ENCODE measurements around the gene NDUFAF3. TPM values are rescaled to one million over a fixed set of nuclear protein-coding genes. Genes with fewer than 3 reads are reported as not detected.

The NDUFAF3 gene
- total RNA-seq, 4 donors from 2014 or later = 50.8 to 88.1 (median 54.1) TPM

- peaks cover 3 to 27% (median 11%) of the 10 kb centered on the region in 3 donors for H3K36me3 ChIP-seq
- intact Hi-C loops (cut with DNase I) = no loop called here
- no peak for DNase-seq
- peak overlapping the region; percentile 59 to 96 (median 75) for H3K4me3 ChIP-seq
- H3K27me3 ChIP-seq = no peaks in the 10 kb centered on the region
- no peak for TF ChIP-seq CTCF (IDR thresholded peaks at IDR 0.05)
- TF ChIP-seq POLR2A (IDR thresholded peaks at IDR 0.05) = no peak
- 10 to 24% methylated on average over 4 to 5 of the region's 21 CpGs for WGBS, 2 donors
- H3K9me3 ChIP-seq = no peaks in the 10 kb centered on the region
- H3K27ac ChIP-seq = peak overlapping the region; percentile 81 to 98 (median 88)
- peaks cover 14 to 47% (median 22%) of the 10 kb centered on the region in 3 donors for H3K4me1 ChIP-seq
Measured at GRCh38 chr3:48989126-48989795, 32.7 kb upstream of the NDUFAF3 start.

GRCh38 chr3:48989796-48990635 lies 31.9 kb upstream of the NDUFAF3 start, which contains the start of gene P4HTM:
TSS of gene P4HTM (plus strand) at chr3:48990241. CDS start at chr3:48990257, 16 bp downstream.
- TF ChIP-seq POLR2A (IDR thresholded peaks at IDR 0.05) (peak in 2 of 4 donors; percentile 44 to 53), CTCF (IDR thresholded peaks at IDR 0.05) (peak in 4 of 6 experiments; percentile 5 to 22 (median 12))
- Histone ChIP-seq H3K9me3 (no peaks in the 10 kb centered on the region), H3K27me3 (no peaks in the 10 kb centered on the region), H3K27ac (peak within 1 kb of the TSS; percentile 81 to 98 (median 88)), H3K4me1 (peaks cover 14 to 47% (median 22%) of the 10 kb centered on the region in 3 donors), H3K4me3 (peak within 1 kb of the TSS; percentile 59 to 96 (median 75)), H3K36me3 (peaks cover 0 to 23% (median 7%) of the 10 kb centered on the region in 3 donors)
- intact Hi-C loops (cut with DNase I) = no loop called here
- no peak for DNase-seq
- 0% methylated on average over 4 to 6 of the region's 91 CpGs for WGBS, 2 donors

GRCh38 chr3:48990636-48991469 lies 31.1 kb upstream of the NDUFAF3 start:
- no peak for DNase-seq
- Histone ChIP-seq H3K27me3 (no peaks in the 10 kb centered on the region), H3K27ac (peak overlapping the region; percentile 81 to 98 (median 88)), H3K4me1 (peaks cover 14 to 47% (median 22%) of the 10 kb centered on the region in 3 donors), H3K9me3 (no peaks in the 10 kb centered on the region), H3K36me3 (peaks cover 0 to 22% (median 0%) of the 10 kb centered on the region in 3 donors), H3K4me3 (peak overlapping the region; percentile 59 to 96 (median 75))
- TF ChIP-seq POLR2A (IDR thresholded peaks at IDR 0.05) = no peak
- no peak for TF ChIP-seq CTCF (IDR thresholded peaks at IDR 0.05)
- intact Hi-C loops (cut with DNase I) = no loop called here
- 9 to 11% methylated on average over 5 to 24 of the region's 40 CpGs for WGBS, 2 donors

- Histone ChIP-seq H3K36me3 (peaks cover 0 to 20% (median 0%) of the 10 kb centered on the region in 3 donors), H3K27ac (peak overlapping the region in 1 of 4 donors; percentile 90), H3K27me3 (no peaks in the 10 kb centered on the region), H3K4me3 (peak overlapping the region in 2 of 4 donors; percentile 91 to 96), H3K4me1 (peaks cover 14 to 47% (median 22%) of the 10 kb centered on the region in 3 donors), H3K9me3 (no peaks in the 10 kb centered on the region)
- no peak for DNase-seq
- TF ChIP-seq POLR2A (IDR thresholded peaks at IDR 0.05) = no peak
- TF ChIP-seq CTCF (IDR thresholded peaks at IDR 0.05) = no peak
- intact Hi-C loops (cut with DNase I) = no loop called here
- WGBS, 2 donors = 64 to 70% methylated on average over 4 to 5 of the region's 5 CpGs
Measured at GRCh38 chr3:48991851-48992545, 29.9 kb upstream of the NDUFAF3 start.

All from esophagus squamous epithelium (tissue), 5 donors.